ENCODE results near the gene RSPO3.
A peak's percentile ranks its signal among the peaks of the same experiment; 100 is the strongest.
"Not testable (repeated sequence)": the region's sequence is repeated elsewhere in the genome, so short reads cannot be mapped to it uniquely, and the experiment has no call there.

Gene RSPO3

DNA sequence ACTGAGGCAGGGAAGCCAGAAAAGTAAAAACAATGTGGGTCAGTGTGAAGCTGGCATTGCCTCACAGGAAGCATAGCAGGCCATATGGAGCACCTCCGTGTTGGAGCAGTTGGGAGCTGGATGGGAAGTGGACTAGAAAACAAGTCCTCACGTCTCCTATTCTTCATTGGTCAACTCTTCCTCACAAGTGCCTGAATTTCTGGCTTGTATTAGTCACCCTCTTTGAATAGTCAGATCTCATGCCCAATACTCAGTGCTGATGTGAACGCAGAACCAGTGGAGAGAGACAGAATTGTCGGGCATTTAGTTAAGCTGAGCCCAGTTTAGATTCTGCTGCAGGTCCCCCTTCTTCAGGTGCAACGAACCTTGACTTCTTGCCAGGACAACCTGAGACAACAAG, 22.3 kb upstream of the RSPO3 start:
- TF ChIP-seq ZFX (IDR thresholded peaks at IDR 0.05; ENCODE audit: borderline replicate concordance): no peak
- TF ChIP-seq, protein P1, sequence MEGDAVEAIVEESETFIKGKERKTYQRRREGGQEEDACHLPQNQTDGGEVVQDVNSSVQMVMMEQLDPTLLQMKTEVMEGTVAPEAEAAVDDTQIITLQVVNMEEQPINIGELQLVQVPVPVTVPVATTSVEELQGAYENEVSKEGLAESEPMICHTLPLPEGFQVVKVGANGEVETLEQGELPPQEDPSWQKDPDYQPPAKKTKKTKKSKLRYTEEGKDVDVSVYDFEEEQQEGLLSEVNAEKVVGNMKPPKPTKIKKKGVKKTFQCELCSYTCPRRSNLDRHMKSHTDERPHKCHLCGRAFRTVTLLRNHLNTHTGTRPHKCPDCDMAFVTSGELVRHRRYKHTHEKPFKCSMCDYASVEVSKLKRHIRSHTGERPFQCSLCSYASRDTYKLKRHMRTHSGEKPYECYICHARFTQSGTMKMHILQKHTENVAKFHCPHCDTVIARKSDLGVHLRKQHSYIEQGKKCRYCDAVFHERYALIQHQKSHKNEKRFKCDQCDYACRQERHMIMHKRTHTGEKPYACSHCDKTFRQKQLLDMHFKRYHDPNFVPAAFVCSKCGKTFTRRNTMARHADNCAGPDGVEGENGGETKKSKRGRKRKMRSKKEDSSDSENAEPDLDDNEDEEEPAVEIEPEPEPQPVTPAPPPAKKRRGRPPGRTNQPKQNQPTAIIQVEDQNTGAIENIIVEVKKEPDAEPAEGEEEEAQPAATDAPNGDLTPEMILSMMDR (IDR thresholded peaks at IDR 0.05): no peak
- no peak overlapping the region for H3K27ac ChIP-seq

DNA sequence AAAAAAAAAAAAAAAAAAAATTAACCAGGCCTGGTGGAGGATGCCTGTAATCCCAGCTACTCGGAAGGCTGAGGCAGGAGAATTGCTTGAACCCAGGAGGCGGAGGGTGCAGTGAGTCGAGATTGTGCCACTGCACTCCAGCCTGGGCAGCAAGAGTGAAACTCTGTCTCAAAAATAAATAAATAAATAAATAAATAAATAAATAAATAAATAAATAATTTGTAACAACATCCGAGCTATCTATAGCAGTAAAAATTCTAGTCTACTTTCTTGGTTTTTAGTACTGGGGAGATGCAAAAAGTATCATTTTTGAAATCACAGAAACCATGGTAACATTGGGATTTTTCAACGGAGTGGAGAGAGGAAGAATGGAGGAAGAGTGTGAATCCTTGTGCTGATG, 21.0 kb upstream of the RSPO3 start:
- not testable (repeated sequence) for H3K27ac ChIP-seq

DNA sequence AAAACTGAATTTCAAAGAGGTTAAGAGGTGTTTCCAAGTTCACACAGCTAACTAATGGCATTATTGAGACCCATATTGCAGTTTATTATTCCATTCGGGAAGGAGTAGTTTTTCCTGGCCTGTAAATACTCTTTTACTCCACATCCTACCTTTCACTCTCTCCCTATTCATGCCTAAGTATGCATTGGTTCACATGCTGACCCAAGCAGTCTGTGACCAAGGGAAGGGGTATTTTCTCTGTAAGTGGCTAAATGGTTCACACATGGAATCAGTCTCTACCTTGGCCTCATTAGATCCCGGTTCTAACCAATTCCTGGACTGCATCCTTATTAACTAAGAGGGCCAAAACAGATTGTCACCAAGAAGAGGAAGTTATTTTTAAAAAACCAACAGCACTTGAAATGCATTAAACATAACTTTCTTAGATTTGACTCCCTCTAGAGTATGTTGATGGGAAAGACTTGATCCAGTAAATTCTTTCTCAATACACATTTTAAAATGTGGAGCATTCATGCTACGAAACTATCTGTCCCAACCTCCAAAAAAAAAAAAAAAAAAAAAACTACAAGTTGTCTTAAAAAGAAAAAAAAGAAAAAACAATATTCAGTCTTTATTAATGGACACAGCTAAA, 17.8 kb upstream of the RSPO3 start:
- no peak overlapping the region for H3K27ac ChIP-seq
- no peak for TF ChIP-seq ZFX (IDR thresholded peaks at IDR 0.05; ENCODE audit: borderline replicate concordance)
- TF ChIP-seq, protein P1 (IDR thresholded peaks at IDR 0.05): peak; percentile 48

DNA sequence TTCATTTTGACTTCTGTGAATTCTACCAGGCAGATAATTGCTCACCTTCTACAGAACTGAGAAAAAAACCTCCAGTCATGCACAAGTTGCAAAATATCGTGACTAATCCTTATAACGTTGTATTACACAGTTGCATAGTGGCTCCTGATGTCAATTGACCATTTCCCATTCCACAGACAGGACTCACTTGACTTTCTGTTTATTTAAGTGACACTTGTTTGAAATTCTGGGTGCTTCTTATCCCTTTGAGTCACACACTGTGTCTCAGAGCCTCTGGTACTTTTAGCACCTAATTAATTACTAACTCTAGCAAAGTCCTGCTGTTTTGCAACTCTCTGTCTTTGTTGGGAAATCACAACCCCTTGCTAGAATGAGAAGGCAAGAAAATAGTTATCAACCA, 16.2 kb upstream of the RSPO3 start:
- TF ChIP-seq, protein P1 (IDR thresholded peaks at IDR 0.05): no peak
- TF ChIP-seq ZFX (IDR thresholded peaks at IDR 0.05; ENCODE audit: borderline replicate concordance): no peak
- H3K27ac ChIP-seq: no peak overlapping the region

DNA sequence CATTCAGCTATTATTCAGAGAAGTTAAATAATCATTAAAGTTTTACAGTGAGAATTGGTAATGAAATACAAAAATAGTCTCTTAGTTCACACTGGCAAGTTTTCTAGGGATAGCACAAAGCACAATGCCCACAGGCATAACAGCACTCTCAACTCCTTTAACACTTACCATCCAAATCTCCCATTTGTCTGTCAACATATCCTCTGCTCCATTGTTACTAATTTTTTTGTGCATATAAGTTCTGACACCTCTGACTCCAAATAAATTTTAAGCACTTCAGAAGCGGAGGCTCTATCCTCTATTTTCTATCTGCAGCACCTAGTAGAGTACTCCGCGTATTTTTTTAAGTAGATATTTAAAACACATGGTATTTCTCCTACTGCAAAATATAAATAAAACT, 15.6 kb upstream of the RSPO3 start:
- H3K27ac ChIP-seq: no peak overlapping the region
- TF ChIP-seq, protein P1 (IDR thresholded peaks at IDR 0.05): no peak
- no peak for TF ChIP-seq ZFX (IDR thresholded peaks at IDR 0.05; ENCODE audit: borderline replicate concordance)

DNA sequence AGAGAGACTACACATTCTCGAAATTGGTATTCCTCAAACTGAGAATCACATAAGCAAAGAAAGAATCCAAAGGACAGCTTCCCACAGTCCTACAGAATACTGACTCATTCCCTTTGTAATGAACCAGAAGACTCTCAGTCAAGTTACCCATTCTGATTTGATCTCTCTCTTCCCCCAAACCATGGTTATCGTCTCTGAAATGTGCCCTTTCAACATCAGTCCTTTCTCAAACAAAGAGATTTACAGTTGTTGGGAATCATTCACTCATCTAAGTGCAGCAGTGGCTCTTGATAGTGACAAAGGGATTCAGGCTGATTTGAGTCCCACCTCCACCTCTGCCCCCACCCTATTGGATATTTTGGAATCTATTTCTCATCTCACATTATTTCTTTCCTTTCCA, 15.0 kb upstream of the RSPO3 start:
- TF ChIP-seq, protein P1 (IDR thresholded peaks at IDR 0.05): no peak
- no peak for TF ChIP-seq ZFX (IDR thresholded peaks at IDR 0.05; ENCODE audit: borderline replicate concordance)
- no peak overlapping the region for H3K27ac ChIP-seq

DNA sequence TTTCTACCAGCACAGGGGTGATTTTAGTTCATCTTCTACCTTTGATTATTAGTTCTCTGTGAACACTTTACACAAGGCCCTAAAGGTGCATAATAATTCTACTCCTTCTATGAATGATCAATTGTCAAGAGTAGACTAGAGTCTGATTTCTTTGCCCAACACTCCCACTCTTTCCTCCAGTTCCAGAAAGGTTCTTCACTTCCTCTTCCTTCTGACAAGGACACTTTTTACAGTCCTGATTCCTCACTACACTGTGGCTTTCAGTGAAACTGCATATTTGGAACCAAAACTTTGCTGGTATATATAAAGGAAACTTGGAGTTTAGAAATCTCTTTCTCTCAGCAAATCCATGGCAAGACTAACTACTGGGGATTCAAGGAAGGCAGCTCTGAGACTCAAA, 10.6 kb upstream of the RSPO3 start:
- TF ChIP-seq ZFX (IDR thresholded peaks at IDR 0.05; ENCODE audit: borderline replicate concordance): no peak
- TF ChIP-seq, protein P1 (IDR thresholded peaks at IDR 0.05): no peak
- H3K27ac ChIP-seq: no peak overlapping the region

DNA sequence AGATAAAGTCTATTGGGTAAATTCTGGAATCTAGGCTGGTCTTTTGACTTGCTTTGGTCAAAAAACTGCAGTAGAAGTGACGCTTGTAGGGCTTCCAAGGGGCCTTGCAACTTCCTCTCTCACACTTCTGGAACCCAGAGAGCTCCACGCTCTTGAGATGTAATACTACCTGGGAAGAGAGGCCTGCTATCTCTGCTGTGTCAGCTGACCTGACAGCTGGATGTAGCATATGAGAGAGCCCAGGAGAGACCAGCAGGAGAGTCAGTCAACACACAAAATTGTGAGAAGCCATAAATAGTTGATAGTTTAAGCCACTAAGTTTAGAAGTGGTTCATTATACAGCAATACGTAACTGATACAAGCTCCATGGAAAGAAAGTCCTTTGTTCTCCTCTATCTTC, 7.8 kb upstream of the RSPO3 start:
- TF ChIP-seq, protein P1 (IDR thresholded peaks at IDR 0.05): no peak
- TF ChIP-seq ZFX (IDR thresholded peaks at IDR 0.05; ENCODE audit: borderline replicate concordance): no peak
- no peak overlapping the region for H3K27ac ChIP-seq
